Liver (tissue), 10 donors: ENCODE results near the gene VPS52. TPM values are rescaled to one million over a fixed set of nuclear protein-coding genes. Genes with fewer than 3 reads are reported as not detected.

ENCODE experiments used
- DNase-seq: peaks from one replicate; pipeline ENCODE4 v3.0.0-alpha.2; 2017; ENCODE audit warnings: low spot score
- H3K27ac ChIP-seq, 2 donors: one replicate each; pipeline ENCODE4 v1.7.0; 2013; ENCODE audit warnings: inconsistent platforms in 2 of 2, low read length in 2 of 2, control low read depth in 1 of 2, low read depth in 1 of 2, mild to moderate bottlenecking in 1 of 2
- H3K27me3 ChIP-seq, 4 donors: one replicate each; pipeline versions ENCODE4 v1.6.1 to v1.7.0; 2013; ENCODE audit warnings: low read length in 3 of 4, inconsistent platforms in 1 of 4, mild to moderate bottlenecking in 1 of 4, moderate library complexity in 1 of 4; ENCODE audit not compliant: control insufficient read depth in 4 of 4, insufficient read depth in 4 of 4
- H3K36me3 ChIP-seq, 4 donors: one replicate each; pipeline versions ENCODE4 v1.6.1 to v1.7.0; 2013; ENCODE audit warnings: low read length in 3 of 4, mild to moderate bottlenecking in 3 of 4, low read depth in 1 of 4, moderate library complexity in 1 of 4; ENCODE audit not compliant: control insufficient read depth in 4 of 4, insufficient read depth in 3 of 4
- H3K4me1 ChIP-seq, 4 donors: one replicate each; pipeline versions ENCODE4 v1.6.1 to v1.7.0; 2013; ENCODE audit warnings: low read length in 3 of 4, mild to moderate bottlenecking in 3 of 4, moderate library complexity in 1 of 4; ENCODE audit not compliant: control insufficient read depth in 4 of 4, insufficient read depth in 4 of 4
- H3K4me3 ChIP-seq, 3 donors: one replicate each; pipeline versions ENCODE4 v1.6.1 to v1.7.0; 2013; ENCODE audit warnings: low read length in 3 of 3, control low read depth in 1 of 3, low read depth in 1 of 3, mild to moderate bottlenecking in 1 of 3
- H3K9ac ChIP-seq, 2 donors: one replicate each; pipeline ENCODE4 v1.7.0; 2013; ENCODE audit warnings: low read length in 2 of 2, mild to moderate bottlenecking in 2 of 2, moderate library complexity in 2 of 2, control low read depth in 1 of 2, low read depth in 1 of 2
- H3K9me3 ChIP-seq, 4 donors: one replicate each; pipeline versions ENCODE4 v1.6.1 to v1.7.0; 2013; ENCODE audit warnings: low read length in 3 of 4; ENCODE audit not compliant: control insufficient read depth in 4 of 4
- HNF4A ChIP-seq, 2 donors: conservative IDR thresholded peaks; 2 replicates each; pipeline ENCODE4 v1.6.1; 2016; ENCODE audit warnings: antibody characterized with exemption in 2 of 2, mild to moderate bottlenecking in 2 of 2
- HNF4G ChIP-seq: IDR thresholded peaks from 2 replicates; pipeline ENCODE4 v1.6.1; 2016; ENCODE audit warnings: antibody characterized with exemption
- NR2F2 ChIP-seq: IDR thresholded peaks from 2 replicates; pipeline ENCODE4 v1.6.1; 2016; ENCODE audit warnings: antibody characterized with exemption
- RXRA ChIP-seq, 2 donors: IDR thresholded peaks; 2 replicates each; pipeline ENCODE4 v1.6.1; 2017 to 2018; ENCODE audit warnings: antibody characterized with exemption in 2 of 2, mild to moderate bottlenecking in 1 of 2
- SP1 ChIP-seq: IDR thresholded peaks from 2 replicates; pipeline ENCODE4 v1.6.1; 2018; ENCODE audit warnings: antibody characterized with exemption, mild to moderate bottlenecking
- WGBS: extraction: QIAGEN DNeasy Blood & Tissue Kit; methylation state at CpG from one replicate; pipeline ENCODE4 v1.1.7; 2013; 5-methylcytosine and 5-hydroxymethylcytosine counted together
- polyA plus RNA-seq, 2 donors: library from polyadenylated mRNA; stranded (reverse) in 1 of 2; unstranded in 1 of 2; fragments of 200-250 nt in 1 of 2; fragments of >200 nt in 1 of 2; fragmentation: Nextera tagmentation in 1 of 2; extraction: Ambion mirVana in 1 of 2; gene quantifications; one replicate each; pipeline versions ENCODE4 v1.2.1 to v1.2.3, GENCODE V29; 2013 to 2015
- small RNA-seq: library from RNA; depleted of rRNA; stranded (forward); fragments of <200 nt; gene quantifications from one replicate; pipeline ENCODE3, GENCODE V24; 2014
- total RNA-seq, 2 donors: library from RNA; depleted of rRNA; stranded (reverse); fragments of >200 nt; gene quantifications; one replicate each; pipeline ENCODE4 v1.2.3, GENCODE V29; 2014
- TF ChIP-seq, protein P1 (sequence below): IDR thresholded peaks from 2 replicates; pipeline ENCODE4 v1.6.1; 2016; ENCODE audit warnings: antibody characterized with exemption
- donor health status: healthy.
- donor health status: healthy.
- donor health status: healthy.
- donor health status: healthy.
- donor health status: healthy.

VPS52 gene
- total and polyA plus RNA-seq, 4 donors: 21.3 to 33.4 (median 25.3) TPM

DNA sequence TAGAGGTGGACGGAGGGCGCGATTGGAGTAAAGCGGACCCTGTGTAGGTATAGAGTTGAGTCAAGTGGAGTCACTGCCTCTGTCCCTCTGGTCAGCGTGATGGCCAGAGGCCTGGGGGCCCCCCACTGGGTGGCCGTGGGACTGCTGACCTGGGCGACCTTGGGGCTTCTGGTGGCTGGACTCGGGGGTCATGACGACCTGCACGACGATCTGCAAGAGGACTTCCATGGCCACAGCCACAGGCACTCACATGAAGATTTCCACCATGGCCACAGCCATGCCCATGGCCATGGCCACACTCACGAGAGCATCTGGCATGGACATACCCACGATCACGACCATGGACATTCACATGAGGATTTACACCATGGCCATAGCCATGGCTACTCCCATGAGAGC is 70.5 kb downstream of the VPS52 start:
- Histone ChIP-seq H3K9ac (peak overlapping the region; percentile 88 to 97), H3K9me3 (no peaks in the 10 kb centered on the region), H3K4me3 (peak overlapping the region; percentile 76 to 82 (median 81)), H3K27ac (peak overlapping the region; percentile 97 to 98), H3K27me3 (no peaks in the 10 kb centered on the region), H3K4me1 (peaks cover 11 to 72% (median 57%) of the 10 kb centered on the region in 4 donors), H3K36me3 (peaks cover 3 to 29% (median 18%) of the 10 kb centered on the region in 4 donors)
- no peak for TF ChIP-seq RXRA (IDR thresholded peaks at IDR 0.05)
- no peak for TF ChIP-seq HNF4G
- no peak for TF ChIP-seq SP1
- TF ChIP-seq, protein P1, sequence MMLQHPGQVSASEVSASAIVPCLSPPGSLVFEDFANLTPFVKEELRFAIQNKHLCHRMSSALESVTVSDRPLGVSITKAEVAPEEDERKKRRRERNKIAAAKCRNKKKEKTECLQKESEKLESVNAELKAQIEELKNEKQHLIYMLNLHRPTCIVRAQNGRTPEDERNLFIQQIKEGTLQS: no peak
- peak in 1 of 2 donors; percentile 19 for TF ChIP-seq HNF4A (conservative IDR thresholded peaks at IDR 0.05)
- TF ChIP-seq NR2F2: no peak
- no peak for DNase-seq
- 1% methylated on average over 14 of the region's 14 CpGs for WGBS

Small RNAs within 50 kb of the gene (small RNA-seq; reads per million reads assigned to genes)
- 0.91 reads per million, percentile 76 among the genes with 10 or more reads in this experiment for gene MIR219A1

Other genes with a start within 250 kb of the VPS52 start
- gene HLA-DPA1, start 198.2 kb downstream of the VPS52 start, total RNA-seq: 10 to 100 TPM; 27.3 to 31.2 TPM
- 10 to 100 TPM; 12.0 to 49.3 TPM for gene HLA-DPA1, start 198.2 kb downstream of the VPS52 start, polyA plus RNA-seq
- 10 to 100 TPM; 23.4 to 24.5 TPM for gene HLA-DPB1, start 195.9 kb downstream of the VPS52 start, total RNA-seq
- 10 to 100 TPM; 15.5 to 37.8 TPM for gene HLA-DPB1, start 195.9 kb downstream of the VPS52 start, polyA plus RNA-seq
- under 1 TPM; 0.19 to 0.59 TPM for gene COL11A2, start 79.4 kb downstream of the VPS52 start, total RNA-seq
- gene COL11A2, start 79.4 kb downstream of the VPS52 start, polyA plus RNA-seq: under 1 TPM; 0.15 to 0.36 TPM
- gene RXRB, start 71.2 kb downstream of the VPS52 start, total RNA-seq: 10 to 100 TPM in 1 of 2 donors, 1 to 10 TPM in 1; 9.5 to 19.4 TPM
- 10 to 100 TPM in 1 of 2 donors, 1 to 10 TPM in 1; 7.7 to 13.9 TPM for gene RXRB, start 71.2 kb downstream of the VPS52 start, polyA plus RNA-seq
- 100 to 1,000 TPM in 1 of 2 donors, 10 to 100 TPM in 1; 45.0 to 112 TPM for gene SLC39A7, start 71.0 kb downstream of the VPS52 start, total RNA-seq
- 10 to 100 TPM in 1 of 2 donors, 1 to 10 TPM in 1; 8.9 to 97.3 TPM for gene SLC39A7, start 71.0 kb downstream of the VPS52 start, polyA plus RNA-seq
- gene HSD17B8, start 67.2 kb downstream of the VPS52 start, total RNA-seq: 10 to 100 TPM; 24.5 to 31.2 TPM
- 10 to 100 TPM; 43.7 to 52.3 TPM for gene HSD17B8, start 67.2 kb downstream of the VPS52 start, polyA plus RNA-seq
- 10 to 100 TPM; 11.5 to 19.7 TPM for gene RING1, start 63.4 kb downstream of the VPS52 start, total RNA-seq
- gene RING1, start 63.4 kb downstream of the VPS52 start, polyA plus RNA-seq: 10 to 100 TPM in 1 of 2 donors, 1 to 10 TPM in 1; 4.4 to 18.4 TPM
- 1,000 to 10,000 TPM in 1 of 2 donors, 100 to 1,000 TPM in 1; 742 to 1,432 TPM for gene RPS18, start 199 bp upstream of the VPS52 start, total RNA-seq
- gene RPS18, start 199 bp upstream of the VPS52 start, polyA plus RNA-seq: 1,000 to 10,000 TPM in 1 of 2 donors, 100 to 1,000 TPM in 1; 812 to 1,309 TPM
- gene B3GALT4, start 5.2 kb upstream of the VPS52 start, total RNA-seq: 1 to 10 TPM; 1.5 to 2.2 TPM
- 1 to 10 TPM; 1.5 to 2.7 TPM for gene B3GALT4, start 5.2 kb upstream of the VPS52 start, polyA plus RNA-seq
- gene WDR46, start 17.4 kb upstream of the VPS52 start, total RNA-seq: 10 to 100 TPM; 17.9 to 28.3 TPM
- gene WDR46, start 17.4 kb upstream of the VPS52 start, polyA plus RNA-seq: 10 to 100 TPM; 23.0 to 30.2 TPM
- 10 to 100 TPM; 12.5 to 22.4 TPM for gene PFDN6, start 17.7 kb upstream of the VPS52 start, total RNA-seq
- gene PFDN6, start 17.7 kb upstream of the VPS52 start, polyA plus RNA-seq: 10 to 100 TPM in 1 of 2 donors, 1 to 10 TPM in 1; 6.5 to 60.1 TPM
- gene RGL2, start 27.1 kb upstream of the VPS52 start, total RNA-seq: 10 to 100 TPM; 16.7 to 17.8 TPM
- gene RGL2, start 27.1 kb upstream of the VPS52 start, polyA plus RNA-seq: 10 to 100 TPM; 16.8 to 22.8 TPM
- 10 to 100 TPM; 52.7 to 74.0 TPM for gene TAPBP, start 42.2 kb upstream of the VPS52 start, total RNA-seq
- gene TAPBP, start 42.2 kb upstream of the VPS52 start, polyA plus RNA-seq: 10 to 100 TPM; 47.9 to 49.3 TPM
- 1 to 10 TPM; 5.5 to 7.8 TPM for gene ZBTB22, start 45.9 kb upstream of the VPS52 start, total RNA-seq
- gene ZBTB22, start 45.9 kb upstream of the VPS52 start, polyA plus RNA-seq: 1 to 10 TPM; 1.6 to 3.9 TPM
- gene DAXX, start 51.1 kb upstream of the VPS52 start, total RNA-seq: 10 to 100 TPM; 11.8 to 15.1 TPM
- 10 to 100 TPM; 12.9 to 13.1 TPM for gene DAXX, start 51.1 kb upstream of the VPS52 start, polyA plus RNA-seq
- 10 to 100 TPM in 1 of 2 donors, under 1 TPM in 1; 0.08 to 30.0 TPM for gene KIFC1, start 119.9 kb upstream of the VPS52 start, total RNA-seq
- gene KIFC1, start 119.9 kb upstream of the VPS52 start, polyA plus RNA-seq: 1 to 10 TPM in 1 of 2 donors, under 1 TPM in 1; 0.29 to 2.2 TPM
- gene PHF1, start 139.1 kb upstream of the VPS52 start, total RNA-seq: 10 to 100 TPM in 1 of 2 donors, 1 to 10 TPM in 1; 7.2 to 13.5 TPM
- 10 to 100 TPM in 1 of 2 donors, 1 to 10 TPM in 1; 9.9 to 13.1 TPM for gene PHF1, start 139.1 kb upstream of the VPS52 start, polyA plus RNA-seq
- 10 to 100 TPM; 33.1 to 46.0 TPM for gene CUTA, start 146.2 kb upstream of the VPS52 start, total RNA-seq
- 100 to 1,000 TPM; 140 to 164 TPM for gene CUTA, start 146.2 kb upstream of the VPS52 start, polyA plus RNA-seq
- gene SYNGAP1, start 148.2 kb upstream of the VPS52 start, total RNA-seq: 1 to 10 TPM; 1.1 to 1.8 TPM
- 1 to 10 TPM in 1 of 2 donors, under 1 TPM in 1; 0.32 to 1.2 TPM for gene SYNGAP1, start 148.2 kb upstream of the VPS52 start, polyA plus RNA-seq
- gene ZBTB9, start 182.7 kb upstream of the VPS52 start, total RNA-seq: 1 to 10 TPM; 1.6 to 3.4 TPM
- 1 to 10 TPM; 1.1 to 3.0 TPM for gene ZBTB9, start 182.7 kb upstream of the VPS52 start, polyA plus RNA-seq